HG02588 (cell line): Measurements from ENCODE around the gene NEMP1.

Source experiments
- ATAC-seq: cut with Tn5 transposase; IDR thresholded peaks from one replicate; pipeline ENCODE4 v1.9.1; 2021; ENCODE audit warnings: mild to moderate bottlenecking, moderate library complexity; ENCODE audit not compliant: unreplicated experiment

NEMP1 gene

DNA sequence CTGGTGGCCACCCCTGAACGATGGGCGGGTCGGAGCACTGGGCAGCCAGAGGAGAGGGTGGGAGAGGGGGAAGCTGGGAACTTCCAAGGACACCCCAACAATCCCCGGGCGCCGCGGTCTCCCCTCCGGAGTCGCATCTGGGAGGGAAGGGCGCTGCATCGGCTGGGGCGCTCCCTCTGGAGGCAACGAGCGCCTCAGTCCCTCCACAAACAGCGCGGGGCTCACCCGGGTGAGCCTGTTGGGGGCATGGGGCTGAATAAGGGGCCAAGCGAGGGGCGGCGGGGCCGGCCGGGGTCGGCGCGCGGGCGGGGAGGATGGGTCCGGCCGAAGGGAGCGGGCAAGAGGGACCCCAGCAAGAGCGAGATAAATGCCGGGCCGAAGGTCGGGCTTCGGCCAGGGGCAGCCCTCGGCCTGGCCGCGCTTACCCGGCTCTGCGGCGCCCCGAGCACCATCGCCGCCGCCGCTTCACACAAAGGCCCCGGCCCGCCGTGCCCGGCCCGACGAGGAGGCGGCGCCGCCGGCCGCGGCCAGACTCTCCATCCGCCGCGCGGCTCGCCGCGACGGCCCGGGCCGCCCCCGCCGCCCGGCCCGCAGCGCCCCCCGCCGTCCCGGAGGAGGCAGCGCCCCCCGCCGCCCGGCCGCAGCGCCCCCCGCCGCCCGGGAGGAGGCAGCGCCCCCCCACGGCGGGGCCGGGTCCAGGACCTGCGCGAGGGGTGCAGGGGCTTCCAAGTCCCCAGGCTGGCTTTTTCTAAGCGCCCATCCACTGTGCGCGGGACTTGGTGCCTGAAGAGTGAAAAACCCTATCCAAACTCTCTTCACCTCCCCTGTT, 72.4 kb downstream of the NEMP1 start, which contains the start of gene ZBTB39:
ZBTB39 (minus strand) TSS at position 567 of the 829 bp plus-strand sequence. CDS start 1,629 bp downstream, outside the sequence.
- ATAC-seq: peak; percentile 65
